ENCODE data around the gene FBXO27. TPM values are rescaled to one million over a fixed set of nuclear protein-coding genes. Genes with fewer than 3 reads are reported as not detected.
"Not testable (repeated sequence)": the region's sequence is repeated elsewhere in the genome, so short reads cannot be mapped to it uniquely, and the experiment has no call there.

The FBXO27 gene
- total RNA-seq, 4 donors from 2014 or later: 0.83 to 14.1 (median 7.6) TPM

DNA sequence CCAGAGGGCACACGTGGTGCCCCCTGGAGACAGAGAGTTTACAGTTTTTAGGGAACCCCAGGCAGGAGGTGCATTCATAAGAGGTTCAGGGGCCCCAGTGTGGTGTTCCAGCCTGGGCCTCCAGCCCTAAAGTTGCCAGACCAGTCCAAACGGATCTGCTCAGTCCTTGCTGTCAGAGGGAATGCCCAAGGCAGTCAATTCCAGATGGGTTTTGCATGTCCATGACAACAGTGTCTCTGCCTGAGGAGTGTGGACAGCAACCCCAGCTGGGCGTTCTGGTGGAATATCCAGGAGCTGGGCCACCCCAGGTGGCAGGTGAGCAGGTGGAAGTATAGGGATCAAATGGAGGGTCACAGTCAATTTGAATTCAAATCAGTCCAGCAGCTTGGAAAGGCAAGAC is 25.3 kb downstream of the FBXO27 start:
- TF ChIP-seq CTCF (IDR thresholded peaks at IDR 0.05) (no peak), POLR2A (IDR thresholded peaks at IDR 0.05; ENCODE audit: low read depth) (no peak), POLR2AphosphoS5 (IDR thresholded peaks at IDR 0.05) (no peak), EP300 (IDR thresholded peaks at IDR 0.05) (no peak)
- no peaks in the 10 kb centered on the region for H3K4me1 ChIP-seq
- no peaks in the 10 kb centered on the region for H3K36me3 ChIP-seq
- intact Hi-C loops (cut with DNase I): no loop called here
- peaks cover 0 to 12% (median 0%) of the 10 kb centered on the region in 4 donors for H3K27me3 ChIP-seq
- H3K9me3 ChIP-seq: no peaks in the 10 kb centered on the region
- WGBS: 61% methylated on average over 3 of the region's 3 CpGs
- H3K4me3 ChIP-seq: no peak overlapping the region
- no peak for DNase-seq (ENCODE audit: extremely low spot score)
- no peak overlapping the region for H3K27ac ChIP-seq (replicated peaks in 1 of 4)

- no peak for DNase-seq (ENCODE audit: extremely low spot score)
- H3K27me3 ChIP-seq: peaks cover 0 to 17% (median 0%) of the 10 kb centered on the region in 4 donors
- H3K36me3 ChIP-seq: no peaks in the 10 kb centered on the region
- intact Hi-C loops (cut with DNase I): no loop called here
- H3K4me1 ChIP-seq: no peaks in the 10 kb centered on the region
- 67% methylated on average over 9 of the region's 9 CpGs for WGBS
- no peak for TF ChIP-seq POLR2AphosphoS5 (IDR thresholded peaks at IDR 0.05)
- TF ChIP-seq POLR2A (IDR thresholded peaks at IDR 0.05; ENCODE audit: low read depth): no peak
- no peak for TF ChIP-seq EP300 (IDR thresholded peaks at IDR 0.05)
- TF ChIP-seq CTCF (IDR thresholded peaks at IDR 0.05): no peak
- H3K9me3 ChIP-seq: no peaks in the 10 kb centered on the region
- no peak overlapping the region for H3K4me3 ChIP-seq
- H3K27ac ChIP-seq (replicated peaks in 1 of 4): no peak overlapping the region
These were observed 27.9 kb downstream of the FBXO27 start for GRCh38 chr19:39004403-39004802.

GRCh38 chr19:39003796-39004195 is 28.6 kb downstream of the FBXO27 start:
- intact Hi-C loops (cut with DNase I): no loop called here
- no peaks in the 10 kb centered on the region for H3K9me3 ChIP-seq
- TF ChIP-seq POLR2A (IDR thresholded peaks at IDR 0.05; ENCODE audit: low read depth) (no peak), CTCF (IDR thresholded peaks at IDR 0.05) (no peak), EP300 (IDR thresholded peaks at IDR 0.05) (no peak), POLR2AphosphoS5 (IDR thresholded peaks at IDR 0.05) (no peak)
- peaks cover 0 to 22% (median 0%) of the 10 kb centered on the region in 4 donors for H3K27me3 ChIP-seq
- H3K27ac ChIP-seq (replicated peaks in 1 of 4): no peak overlapping the region
- H3K4me1 ChIP-seq: no peaks in the 10 kb centered on the region
- no peaks in the 10 kb centered on the region for H3K36me3 ChIP-seq
- H3K4me3 ChIP-seq: no peak overlapping the region
- no peak for DNase-seq (ENCODE audit: extremely low spot score)
- WGBS: 63% methylated on average over 4 of the region's 4 CpGs

DNA sequence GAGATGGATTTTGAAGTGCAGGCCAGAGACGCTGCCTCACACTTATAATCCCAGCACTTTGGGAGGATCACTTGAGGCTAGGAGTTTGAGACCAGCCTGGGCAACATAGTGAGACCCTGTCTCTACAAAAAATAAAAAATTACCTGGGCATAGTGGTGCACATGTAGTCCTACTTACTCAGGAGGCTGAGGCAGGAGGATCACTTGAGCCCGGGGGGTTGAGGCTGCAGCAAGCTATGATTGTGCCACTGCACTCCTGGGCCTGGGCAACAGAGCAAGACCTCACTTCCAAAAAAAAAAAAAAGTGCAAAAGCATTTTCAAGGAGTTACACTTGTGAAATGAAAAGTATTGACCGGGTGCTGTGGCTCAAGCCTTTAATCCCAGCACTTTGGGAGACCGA is 29.2 kb downstream of the FBXO27 start:
- H3K9me3 ChIP-seq: no peaks in the 10 kb centered on the region
- H3K4me1 ChIP-seq: no peaks in the 10 kb centered on the region
- H3K27ac ChIP-seq (replicated peaks in 1 of 4): no peak overlapping the region
- intact Hi-C loops (cut with DNase I): no loop called here
- DNase-seq (ENCODE audit: extremely low spot score): no peak
- WGBS: 81% methylated on average over 4 of the region's 4 CpGs
- H3K27me3 ChIP-seq: peaks cover 0 to 26% (median 0%) of the 10 kb centered on the region in 4 donors
- no peak overlapping the region for H3K4me3 ChIP-seq
- H3K36me3 ChIP-seq: no peaks in the 10 kb centered on the region
- TF ChIP-seq EP300 (IDR thresholded peaks at IDR 0.05) (no peak), CTCF (IDR thresholded peaks at IDR 0.05) (no peak), POLR2A (IDR thresholded peaks at IDR 0.05; ENCODE audit: low read depth) (no peak), POLR2AphosphoS5 (IDR thresholded peaks at IDR 0.05) (no peak)

- intact Hi-C loops (cut with DNase I): no loop called here
- Histone ChIP-seq H3K27me3 (peaks cover 0 to 26% (median 0%) of the 10 kb centered on the region in 4 donors), H3K4me3 (no peak overlapping the region), H3K9me3 (no peaks in the 10 kb centered on the region), H3K36me3 (no peaks in the 10 kb centered on the region), H3K27ac (replicated peaks in 1 of 4) (no peak overlapping the region), H3K4me1 (no peaks in the 10 kb centered on the region)
- TF ChIP-seq POLR2AphosphoS5 (IDR thresholded peaks at IDR 0.05) (no peak), CTCF (IDR thresholded peaks at IDR 0.05) (no peak), EP300 (IDR thresholded peaks at IDR 0.05) (no peak), POLR2A (IDR thresholded peaks at IDR 0.05; ENCODE audit: low read depth) (no peak)
- DNase-seq (ENCODE audit: extremely low spot score): no peak
- WGBS: 60% methylated on average over 7 of the region's 7 CpGs
These were observed 31.3 kb downstream of the FBXO27 start for GRCh38 chr19:39001041-39001440.

DNA sequence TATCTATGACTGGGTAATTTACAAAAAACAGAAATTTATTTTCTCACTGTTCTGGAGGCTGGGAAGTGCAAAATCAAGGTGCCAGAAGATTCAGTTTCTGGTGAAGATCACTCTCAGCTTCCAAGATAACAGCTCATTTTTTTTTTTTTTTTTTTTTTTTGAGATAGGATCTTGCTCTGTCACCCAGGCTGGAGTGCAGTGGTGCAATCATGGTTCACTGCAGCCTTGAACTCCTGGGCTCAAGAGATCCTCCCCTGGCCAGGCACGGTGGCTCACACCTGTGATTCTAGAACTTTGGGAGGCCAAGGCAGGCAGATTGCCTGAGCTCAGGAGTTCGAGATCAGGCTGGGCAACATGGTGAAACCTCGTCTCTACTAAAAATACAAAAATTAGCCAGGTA is 34.8 kb downstream of the FBXO27 start:
- H3K27me3 ChIP-seq: peaks cover 0 to 41% (median 0%) of the 10 kb centered on the region in 4 donors
- H3K4me1 ChIP-seq; H3K36me3 ChIP-seq; H3K9me3 ChIP-seq; H3K4me3 ChIP-seq; intact Hi-C loops (cut with DNase I); H3K27ac ChIP-seq (replicated peaks in 1 of 4); DNase-seq (ENCODE audit: extremely low spot score): not testable (repeated sequence)
- 89% methylated on average over 3 of the region's 3 CpGs for WGBS
